NCI-H510A (cell line): Measurements from ENCODE around the gene CLDN1.
A peak's percentile ranks its signal among the peaks of the same experiment; 100 is the strongest.

Experiments used
- DNase-seq: peaks from one replicate; lab custom pipeline; 2025; lab: John Stamatoyannopoulos, UW

The CLDN1 gene

DNA sequence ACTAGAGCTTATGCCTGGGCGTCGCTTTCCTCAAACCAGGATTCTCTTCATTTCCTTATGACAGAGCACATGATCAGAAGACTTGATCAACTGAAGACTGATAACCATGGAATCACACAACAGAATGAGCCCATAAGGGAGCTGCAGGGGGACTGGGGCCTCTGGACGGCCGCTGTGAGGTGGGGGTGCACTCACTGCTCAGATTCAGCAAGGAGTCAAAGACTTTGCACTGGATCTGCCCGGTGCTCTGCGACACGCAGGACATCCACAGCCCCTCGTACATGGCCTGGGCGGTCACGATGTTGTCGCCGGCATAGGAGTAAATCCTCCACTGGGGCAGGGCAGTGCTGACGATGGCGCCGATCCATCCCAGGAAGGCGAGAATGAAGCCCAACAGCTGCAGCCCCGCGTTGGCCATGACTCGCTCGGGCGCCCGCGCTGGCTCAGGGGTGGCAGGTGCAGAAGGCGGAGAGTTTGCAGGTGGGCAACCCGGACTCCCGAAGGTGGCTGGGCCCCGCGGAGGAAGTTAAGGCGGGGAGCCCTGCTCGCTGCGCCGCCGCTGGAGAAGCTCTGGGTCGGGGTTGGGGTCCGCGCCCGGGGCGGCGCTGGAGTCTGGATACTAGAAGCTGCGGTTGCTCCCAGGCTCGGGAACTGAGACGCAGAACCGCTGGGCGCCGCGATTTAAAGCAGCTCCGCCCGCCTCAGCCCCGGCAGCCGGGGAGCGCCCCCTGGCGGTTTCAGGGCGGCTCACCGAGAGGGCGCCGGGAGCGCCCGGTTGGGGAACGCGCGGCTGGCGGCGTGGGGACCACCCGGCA, at the start of gene CLDN1:
TSS of gene CLDN1 (minus strand) at position 658 of the 815 bp plus-strand sequence. CDS start at position 418, 240 bp downstream.
- peak; percentile 75 for DNase-seq

- DNase-seq: no peak
Observed at GRCh38 chr3:190371152-190371551, 48.9 kb upstream of the CLDN1 start.

GRCh38 chr3:190370369-190370768, 48.1 kb upstream of the CLDN1 start:
- DNase-seq: no peak

- DNase-seq: no peak
Observed at GRCh38 chr3:190369668-190370295, 47.5 kb upstream of the CLDN1 start.

DNA sequence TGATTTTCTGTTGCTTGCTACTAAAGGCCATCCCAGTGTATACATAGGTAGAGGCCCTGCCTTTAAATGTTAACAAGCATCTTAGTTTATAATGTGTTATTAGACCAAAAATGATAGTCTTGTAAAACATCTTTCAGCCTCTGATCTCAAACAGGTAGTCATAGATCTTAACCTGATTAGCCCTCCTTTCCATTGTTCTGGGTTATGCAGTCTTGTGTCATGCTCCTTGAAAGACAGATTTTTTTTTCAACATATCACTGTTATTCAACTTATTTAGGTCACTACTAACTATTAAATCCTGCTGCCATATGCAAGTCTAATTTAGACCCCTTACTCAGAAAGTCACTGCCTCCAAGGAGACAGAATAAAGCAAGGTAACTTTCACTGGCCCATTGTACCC, 46.6 kb upstream of the CLDN1 start:
- no peak for DNase-seq

GRCh38 chr3:190366133-190366532, 43.9 kb upstream of the CLDN1 start:
- DNase-seq: no peak

DNA sequence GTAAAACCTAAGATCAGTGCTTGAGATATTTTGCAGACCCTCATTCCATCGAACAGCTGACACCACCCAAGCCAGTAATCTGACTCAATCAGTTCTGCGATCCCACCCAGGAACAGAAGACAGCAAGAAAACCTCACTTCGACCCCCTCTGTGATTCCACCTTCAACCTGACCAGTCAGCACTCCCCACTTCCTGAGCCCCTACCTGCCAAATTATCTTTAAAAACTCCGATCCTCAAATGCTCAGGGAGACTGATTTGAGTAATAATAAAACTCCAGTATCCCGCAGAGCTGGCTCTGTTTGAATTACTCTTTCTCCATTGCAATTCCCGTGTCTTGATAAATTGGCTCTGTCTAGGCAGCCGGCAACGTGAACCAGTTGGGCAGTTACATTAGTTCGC, 40.0 kb upstream of the CLDN1 start:
- no peak for DNase-seq

DNA sequence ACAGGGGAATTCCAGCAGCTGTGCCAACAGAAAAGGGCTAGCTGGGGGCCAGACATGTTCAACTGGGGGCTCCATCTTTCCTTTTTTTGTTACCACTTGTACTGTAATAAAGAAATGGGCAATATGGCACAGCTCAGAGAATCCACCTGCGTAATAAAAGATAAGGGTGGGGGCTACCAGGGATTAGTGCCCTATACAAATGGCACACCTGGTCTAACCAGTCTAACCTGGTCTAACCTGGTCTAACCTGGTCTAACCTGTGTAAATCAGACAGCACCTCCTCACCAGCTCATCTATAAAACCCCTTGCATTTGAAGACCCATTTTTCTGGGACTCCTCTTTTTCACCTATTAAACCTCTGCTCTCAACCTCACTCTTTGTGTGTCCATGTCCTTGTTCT, 39.5 kb upstream of the CLDN1 start:
- DNase-seq: no peak

DNA sequence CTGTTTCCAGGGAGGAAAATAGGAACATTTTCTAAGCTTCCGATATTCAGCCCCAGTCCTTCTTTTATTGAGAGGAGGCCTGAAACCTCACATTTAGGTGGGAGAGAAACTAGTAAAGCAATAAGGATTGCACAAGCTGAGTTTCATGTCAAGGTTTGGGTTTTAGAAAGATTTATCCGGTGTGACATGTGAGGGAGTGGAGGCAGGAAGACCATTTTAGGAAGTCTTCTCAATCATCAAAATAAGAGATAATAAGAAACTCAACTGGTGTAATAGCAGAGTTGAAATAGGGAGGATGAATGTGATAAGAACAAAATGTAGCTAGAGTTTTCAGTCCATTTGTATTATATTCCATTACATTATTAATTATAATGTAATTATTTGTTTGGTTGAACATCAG, 38.0 kb upstream of the CLDN1 start:
- no peak for DNase-seq

DNA sequence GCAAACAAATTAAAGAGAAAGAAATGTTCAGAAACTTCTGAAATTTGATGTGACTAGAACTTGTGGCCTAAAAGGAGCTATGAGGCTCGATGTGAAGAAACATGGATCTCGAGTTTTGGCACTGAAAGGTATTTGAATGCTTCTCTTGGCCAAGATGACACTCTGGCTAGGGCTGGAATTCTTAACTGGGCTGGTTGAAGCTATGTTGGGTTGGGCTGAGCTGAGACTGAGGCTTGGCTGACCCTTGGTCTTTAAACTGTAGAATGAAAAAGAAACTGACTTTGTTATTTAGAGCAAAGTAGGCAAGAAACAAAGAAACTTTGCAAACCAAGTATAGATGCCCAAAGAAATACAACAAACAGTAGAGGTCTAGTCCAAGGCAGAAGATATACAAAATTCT, 37.6 kb upstream of the CLDN1 start:
- no peak for DNase-seq

DNA sequence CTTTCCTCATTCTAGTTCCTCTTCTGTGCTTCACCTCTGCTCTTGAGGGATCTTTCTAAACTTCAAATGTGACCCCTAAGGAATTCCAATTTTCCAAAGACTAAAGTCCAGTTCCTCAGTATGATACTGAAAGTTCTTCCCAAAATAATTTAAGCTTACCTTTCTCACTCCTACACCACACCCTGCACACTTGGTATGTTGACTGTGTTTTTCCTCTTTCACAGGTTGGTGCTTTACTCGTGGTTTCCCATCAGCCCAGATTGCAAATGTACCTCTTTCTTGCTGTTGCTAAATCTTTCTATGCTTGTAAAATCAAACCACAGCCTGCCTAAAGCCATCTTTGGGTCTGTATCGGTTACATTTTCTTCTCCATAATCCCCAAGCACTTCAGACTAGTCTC, 35.2 kb upstream of the CLDN1 start:
- no peak for DNase-seq

DNA sequence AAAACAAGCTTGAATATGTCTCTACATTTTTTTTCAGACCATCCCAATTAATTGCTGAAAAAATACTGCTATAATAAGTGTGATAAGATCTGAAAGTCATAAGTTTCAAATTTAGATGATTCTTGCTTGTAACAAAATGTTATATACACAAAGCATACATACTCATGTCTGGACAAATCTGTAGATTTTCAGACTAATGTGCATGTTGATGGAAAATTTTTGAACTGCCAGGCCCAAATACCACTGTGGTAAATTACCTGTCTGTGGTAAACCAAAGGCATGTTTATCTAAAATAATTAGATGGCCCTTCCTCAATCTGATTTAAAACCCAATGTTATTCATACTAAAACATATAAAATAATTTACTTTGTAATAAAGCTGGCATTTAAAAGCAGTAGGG, 34.0 kb upstream of the CLDN1 start:
- no peak for DNase-seq

DNA sequence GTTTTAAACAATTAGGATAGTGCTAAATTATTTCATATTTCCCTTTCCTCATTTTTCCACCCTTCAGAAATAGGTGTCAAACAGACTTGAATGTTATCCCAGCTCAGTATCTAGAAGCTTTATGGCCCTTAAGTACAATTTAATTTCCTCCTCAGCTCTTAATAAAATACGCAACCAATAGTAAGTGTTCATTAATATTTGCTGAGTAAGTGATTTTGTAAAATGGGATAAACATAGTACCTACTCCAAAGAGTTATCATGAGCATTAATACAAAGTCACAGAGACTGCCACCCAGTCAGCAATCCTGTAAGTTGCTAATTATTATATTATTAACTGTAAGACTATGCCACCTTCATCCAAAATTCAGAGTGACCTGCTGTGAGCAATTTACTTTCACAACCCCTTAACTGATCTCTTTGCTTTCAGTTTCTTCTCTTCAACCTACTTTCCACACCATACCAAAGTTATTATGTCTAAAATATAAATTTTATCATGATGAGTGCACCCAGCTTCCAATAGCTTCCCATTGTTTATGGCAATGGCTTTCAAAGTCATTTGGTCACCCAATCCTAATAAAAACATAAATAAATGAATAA, 30.7 kb upstream of the CLDN1 start:
- DNase-seq: no peak

DNA sequence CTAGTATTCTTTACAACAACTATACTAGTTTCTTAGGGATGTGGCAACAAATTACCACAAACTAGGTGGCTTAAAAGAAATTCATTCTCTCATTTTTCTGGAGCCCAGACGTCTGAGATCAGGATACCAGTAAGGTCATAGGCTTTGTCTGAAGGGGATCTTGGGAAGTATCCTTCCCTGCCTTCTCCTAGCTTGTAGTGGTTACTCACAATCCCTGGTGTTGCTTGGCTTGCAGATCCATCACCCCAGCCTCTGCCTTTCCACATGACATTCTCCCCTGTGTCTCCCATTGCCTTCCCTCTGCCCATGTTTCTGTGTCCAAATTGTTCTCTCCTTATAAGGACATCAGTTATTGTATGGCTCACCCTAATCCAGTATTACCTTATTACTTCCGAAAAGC, 24.3 kb upstream of the CLDN1 start:
- DNase-seq: no peak

DNA sequence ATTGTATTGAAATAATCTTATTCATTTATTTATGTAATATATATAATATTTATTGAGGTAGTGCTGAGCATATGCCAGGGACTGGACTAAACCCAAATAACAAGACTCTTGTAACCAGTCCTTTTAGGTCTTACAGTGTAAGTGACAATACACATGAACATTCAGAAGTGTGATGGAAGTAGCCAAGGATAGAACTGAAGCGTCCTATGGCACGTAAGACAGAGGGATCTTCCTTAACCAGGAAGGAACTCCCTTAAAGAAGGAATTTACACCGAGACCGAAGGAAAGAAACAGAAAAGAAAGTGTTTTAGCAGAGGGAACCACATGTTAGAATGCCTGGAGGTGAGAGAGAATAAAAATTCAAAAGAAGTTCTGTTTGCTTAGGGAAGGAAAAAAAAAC, 23.6 kb upstream of the CLDN1 start:
- DNase-seq: no peak

GRCh38 chr3:190345027-190345821, 23.0 kb upstream of the CLDN1 start:
- DNase-seq: no peak

DNA sequence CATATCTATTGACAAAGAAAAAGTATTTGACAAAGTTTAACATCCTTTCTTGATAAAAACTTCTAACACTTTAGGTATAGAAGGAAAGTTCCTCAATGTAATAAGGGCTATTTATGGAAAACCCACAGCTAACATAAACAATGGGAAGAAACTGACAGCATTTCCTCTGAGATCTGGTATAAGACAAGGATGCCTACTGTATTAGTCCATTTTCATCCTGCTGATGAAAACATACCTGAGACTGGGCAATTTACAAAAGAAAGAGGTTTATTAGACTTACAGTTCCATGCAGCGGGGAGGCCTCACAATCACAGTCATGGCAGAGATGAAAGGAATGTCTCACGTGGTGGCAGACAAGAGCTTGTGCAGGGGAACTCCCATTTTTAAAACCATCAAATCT, 17.8 kb upstream of the CLDN1 start:
- no peak for DNase-seq

GRCh38 chr3:190339130-190339529, 16.9 kb upstream of the CLDN1 start:
- no peak for DNase-seq

DNA sequence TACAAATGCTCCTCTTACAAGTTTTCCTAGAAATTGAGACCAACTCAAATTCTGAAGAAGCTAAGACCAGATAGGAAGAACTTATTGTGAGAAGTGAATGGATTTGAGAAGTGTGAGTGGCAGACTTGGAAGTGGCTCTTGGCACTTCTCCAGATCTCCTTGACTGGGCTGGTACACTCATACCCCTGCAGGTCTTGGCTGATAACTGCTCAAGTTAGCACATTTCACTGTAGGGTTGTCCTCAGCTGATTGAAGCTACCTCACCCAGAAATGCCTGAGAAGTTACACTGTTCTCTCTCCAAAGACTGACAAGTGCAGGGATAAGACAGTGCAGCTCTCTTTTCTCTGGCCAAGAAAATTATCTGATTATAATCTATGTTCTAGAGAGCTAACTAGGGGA, 16.5 kb upstream of the CLDN1 start:
- no peak for DNase-seq

- no peak for DNase-seq
Observed at GRCh38 chr3:190337301-190337700, 15.1 kb upstream of the CLDN1 start.

DNA sequence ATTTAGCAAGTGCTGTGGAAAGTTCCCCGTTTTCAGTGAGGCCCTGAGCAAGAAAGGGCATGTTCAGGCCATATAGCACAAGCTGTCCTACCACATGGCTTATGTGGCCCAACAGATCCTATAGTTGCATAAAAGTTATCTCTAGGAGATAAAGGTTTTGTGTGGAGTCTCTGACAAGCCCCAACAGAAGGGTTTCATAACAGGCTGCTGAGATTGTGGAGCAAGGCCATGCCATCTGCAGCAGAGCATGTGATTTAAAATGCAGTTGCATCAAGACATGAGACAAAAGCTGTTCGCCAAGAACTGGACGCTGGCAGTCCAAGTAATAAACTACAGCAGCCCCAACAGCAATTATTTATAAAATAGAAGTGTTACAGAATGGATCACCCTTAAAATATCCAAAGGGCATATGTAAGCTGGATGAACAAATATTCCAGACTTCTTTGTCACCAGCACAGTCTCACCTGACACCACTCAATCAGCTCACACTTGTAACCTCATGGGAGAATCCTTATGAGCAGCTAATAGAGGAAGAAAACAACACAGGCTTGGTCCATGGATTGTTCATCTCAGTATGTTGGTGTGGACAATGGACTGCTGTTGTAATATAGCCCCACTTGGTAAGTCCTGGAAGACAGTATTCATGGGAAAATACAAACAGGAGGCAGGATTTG, 14.4 kb upstream of the CLDN1 start:
- no peak for DNase-seq

- no peak for DNase-seq
Observed at GRCh38 chr3:190333961-190334360, 11.7 kb upstream of the CLDN1 start.
